Measurements from ENCODE around the gene OPRL1.

The OPRL1 gene

DNA sequence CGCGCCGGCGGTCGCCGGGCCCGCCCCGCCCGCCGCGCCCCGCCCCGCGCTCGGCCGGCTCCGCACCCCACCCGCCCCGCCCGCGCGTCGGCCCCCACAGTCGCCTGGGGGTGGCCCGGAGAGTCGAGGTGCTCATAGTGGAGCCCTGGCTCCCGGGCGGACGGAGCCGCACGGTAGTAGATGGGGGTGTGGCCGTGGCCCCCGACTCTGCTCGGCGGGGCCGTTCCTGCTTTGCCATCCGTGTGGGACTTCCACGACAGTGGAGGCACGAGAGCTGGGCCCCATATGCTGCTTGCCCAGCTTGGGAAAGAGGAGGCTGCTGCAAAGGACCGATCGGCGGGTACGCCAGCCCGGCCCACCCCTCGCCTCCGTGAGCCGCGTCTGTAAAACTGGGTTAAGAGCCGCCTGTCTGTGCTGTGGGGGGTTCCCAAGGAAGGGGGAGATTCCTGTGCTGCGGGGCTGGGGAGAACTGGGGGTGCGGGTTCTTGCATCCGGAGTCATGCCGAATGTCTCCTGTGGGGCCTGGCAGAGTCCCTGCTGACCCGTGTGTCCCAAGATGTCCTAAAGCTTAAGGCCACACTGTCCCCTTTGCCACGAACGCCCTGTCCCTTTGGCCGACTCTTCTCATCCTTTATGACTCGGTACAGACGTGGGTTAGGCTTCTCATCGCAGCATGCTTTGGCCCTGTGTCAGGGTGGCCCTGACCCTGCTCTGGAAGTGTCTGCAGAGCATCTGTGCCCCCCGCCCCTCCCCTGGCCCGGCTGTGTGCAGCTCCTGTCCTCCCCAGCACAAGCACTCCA, at the start of gene OPRL1:
TSS of gene OPRL1 (plus strand) at position 70 of the 800 bp plus-strand sequence. CDS start 12,639 bp downstream, outside the sequence.
- DNase-seq: no peak

DNA sequence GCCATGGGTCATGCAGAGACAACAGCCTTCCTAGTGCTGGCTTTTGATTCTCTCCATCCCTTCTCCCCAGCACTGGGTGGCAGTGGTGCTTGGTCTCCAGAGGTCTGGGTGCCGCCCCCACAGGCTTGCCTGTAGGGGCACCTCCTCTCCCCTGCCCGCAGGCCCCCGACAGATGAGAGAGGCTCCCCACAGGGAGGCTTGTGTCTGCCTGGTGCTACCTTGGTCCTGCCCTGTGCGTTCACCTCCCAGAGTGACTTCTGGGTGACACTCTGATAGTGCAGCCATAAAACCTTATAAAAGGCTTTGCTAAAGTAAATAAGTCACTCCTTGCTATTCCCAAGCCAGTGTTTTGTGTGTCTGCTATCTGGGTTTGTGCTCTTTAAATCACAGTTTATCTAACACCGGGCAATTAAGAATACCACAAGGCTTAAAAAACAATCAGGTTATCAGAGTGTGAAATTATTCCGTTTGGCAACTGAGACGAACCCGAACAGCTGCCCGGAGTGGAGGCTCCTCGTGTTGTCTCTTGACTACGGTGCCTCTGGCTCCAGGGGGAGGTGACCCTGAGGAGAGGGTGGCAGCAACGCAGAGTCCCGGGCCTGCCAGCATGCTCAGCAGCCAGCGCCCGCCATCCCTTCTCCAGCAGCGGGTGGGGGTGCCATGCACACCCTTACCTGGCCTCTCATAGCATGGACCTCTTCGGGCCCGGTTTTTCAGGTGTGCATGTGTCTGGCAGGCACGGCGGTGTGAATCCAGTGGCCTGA, 49.3 kb upstream of the OPRL1 start:
- DNase-seq: no peak

DNA sequence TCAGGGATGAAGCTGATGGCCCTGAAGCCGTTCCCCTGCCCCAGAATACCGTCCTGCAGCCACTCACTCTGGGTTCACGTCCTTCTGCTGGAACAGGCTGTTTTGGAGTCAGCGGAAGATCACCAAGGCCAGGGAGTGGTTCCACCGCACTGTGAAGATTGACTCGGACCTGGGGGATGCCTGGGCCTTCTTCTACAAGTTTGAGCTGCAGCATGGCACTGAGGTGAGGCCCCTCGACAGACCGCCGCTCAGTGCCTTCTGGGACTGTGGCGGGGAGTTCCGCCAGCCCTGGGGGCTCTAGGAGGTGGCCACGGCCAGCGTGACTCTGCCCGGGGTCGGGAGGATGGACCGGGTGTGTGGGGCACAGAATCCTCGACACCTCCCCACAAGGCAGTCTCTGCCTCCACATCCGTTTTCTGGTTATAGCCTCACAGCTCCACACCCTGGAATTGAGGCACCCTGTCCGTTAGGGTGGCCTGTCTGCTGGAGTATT, 48.0 kb upstream of the OPRL1 start:
- DNase-seq: no peak

DNA sequence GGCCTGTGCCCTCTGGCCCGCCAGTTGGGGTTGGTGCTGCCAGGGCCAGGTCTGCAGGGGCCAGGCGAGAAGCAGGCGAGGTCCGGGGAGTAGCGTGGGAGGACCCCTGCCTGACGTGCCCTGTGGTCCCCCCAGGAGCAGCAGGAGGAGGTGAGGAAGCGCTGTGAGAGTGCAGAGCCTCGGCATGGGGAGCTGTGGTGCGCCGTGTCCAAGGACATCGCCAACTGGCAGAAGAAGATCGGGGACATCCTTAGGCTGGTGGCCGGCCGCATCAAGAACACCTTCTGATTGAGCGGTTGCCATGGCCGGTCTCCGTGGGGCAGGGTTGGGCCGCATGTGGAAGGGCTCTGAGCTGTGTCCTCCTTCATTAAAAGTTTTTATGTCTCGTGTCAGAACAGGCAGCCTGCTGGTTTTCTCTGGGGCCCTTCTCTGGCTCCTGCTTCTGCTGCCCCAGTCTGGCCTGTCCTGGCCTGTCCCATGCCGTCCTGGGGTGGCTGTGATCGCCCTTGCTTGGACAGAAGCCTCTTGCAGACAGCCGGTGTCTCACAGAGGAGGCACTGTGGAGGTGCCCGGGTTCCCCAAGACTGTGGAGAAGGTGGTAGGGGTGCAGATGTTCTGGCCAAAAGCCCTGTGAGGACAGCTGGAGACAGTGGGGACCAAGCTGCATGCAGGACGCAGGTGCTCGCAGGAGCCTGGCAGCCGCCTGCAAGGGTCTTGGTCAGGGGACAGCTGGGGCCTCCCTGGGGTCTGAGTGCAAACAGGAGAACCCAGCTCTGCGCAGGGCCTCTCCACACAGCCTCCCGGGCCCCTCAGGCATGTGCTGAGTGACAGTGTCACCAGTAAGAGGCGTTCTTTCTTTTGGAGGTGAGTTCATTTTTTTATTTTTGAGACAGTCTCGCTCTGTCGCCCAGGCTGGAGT, 46.9 kb upstream of the OPRL1 start:
- no peak for DNase-seq

DNA sequence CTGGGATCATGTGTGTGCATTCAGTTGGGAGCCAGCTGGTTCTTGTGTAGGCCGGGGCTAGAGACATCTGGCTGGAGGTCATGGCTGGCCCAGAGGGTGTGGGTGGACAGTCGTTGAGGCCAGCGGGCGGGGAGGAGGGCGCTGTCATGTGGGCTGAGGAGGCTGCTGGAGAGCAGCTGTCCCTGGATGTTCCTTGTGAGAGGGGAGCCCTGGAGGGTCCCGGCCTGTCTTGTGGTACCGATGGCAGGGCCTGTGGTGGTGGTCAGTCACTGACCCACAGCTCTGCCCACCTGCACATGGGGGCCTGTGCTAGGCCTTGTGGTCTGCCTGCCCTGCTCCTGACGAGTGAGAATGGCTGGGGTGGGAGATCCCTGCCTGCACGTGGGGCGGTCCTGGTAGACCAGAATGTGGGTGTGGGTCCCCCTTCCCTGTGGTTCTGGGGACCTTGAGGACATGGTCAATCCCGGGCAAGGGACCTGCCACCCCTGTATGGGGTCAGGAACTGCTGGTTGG, 45.8 kb upstream of the OPRL1 start:
- DNase-seq: no peak

DNA sequence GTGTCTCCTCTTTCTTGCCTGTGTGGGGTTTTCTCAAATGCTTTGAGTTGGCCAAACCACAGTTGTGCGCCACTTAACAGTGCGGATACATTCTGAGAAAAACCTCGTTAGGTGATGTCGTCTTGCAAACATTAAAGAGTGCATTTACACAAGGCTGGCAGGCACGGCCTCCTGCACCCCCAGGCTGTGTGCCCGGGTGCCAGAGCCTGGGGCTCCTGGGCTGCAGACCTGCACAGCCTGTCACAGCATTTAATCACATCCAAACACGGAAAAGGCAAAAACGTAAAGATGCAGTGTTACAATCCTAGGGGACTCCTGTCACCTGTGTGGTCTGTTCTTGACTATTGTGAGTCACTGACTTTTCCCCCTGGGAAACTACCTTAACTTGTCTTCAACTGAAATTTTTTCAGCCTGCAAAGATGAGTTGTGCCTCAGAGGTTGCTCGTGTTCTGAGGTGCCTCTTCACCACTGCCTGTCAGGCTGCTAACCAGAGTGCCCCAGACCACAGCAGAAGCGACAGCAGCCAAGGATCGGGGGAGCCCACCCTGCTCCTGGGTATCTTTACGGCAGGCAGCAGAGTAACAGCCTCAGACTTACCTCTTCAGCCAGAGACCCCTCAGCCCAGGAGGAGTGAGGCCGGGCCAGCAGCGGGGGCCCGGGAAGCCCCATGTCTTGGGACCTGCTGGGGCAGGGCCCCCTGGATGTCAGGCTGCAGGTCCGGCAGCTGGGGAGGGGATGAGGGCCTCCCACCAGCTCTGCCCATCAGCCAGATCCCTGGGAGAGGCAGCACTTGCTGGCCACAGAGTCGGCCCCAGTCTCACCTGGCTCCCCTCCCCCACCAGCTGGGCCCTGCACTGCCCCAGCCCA, 44.6 kb upstream of the OPRL1 start:
- no peak for DNase-seq

DNA sequence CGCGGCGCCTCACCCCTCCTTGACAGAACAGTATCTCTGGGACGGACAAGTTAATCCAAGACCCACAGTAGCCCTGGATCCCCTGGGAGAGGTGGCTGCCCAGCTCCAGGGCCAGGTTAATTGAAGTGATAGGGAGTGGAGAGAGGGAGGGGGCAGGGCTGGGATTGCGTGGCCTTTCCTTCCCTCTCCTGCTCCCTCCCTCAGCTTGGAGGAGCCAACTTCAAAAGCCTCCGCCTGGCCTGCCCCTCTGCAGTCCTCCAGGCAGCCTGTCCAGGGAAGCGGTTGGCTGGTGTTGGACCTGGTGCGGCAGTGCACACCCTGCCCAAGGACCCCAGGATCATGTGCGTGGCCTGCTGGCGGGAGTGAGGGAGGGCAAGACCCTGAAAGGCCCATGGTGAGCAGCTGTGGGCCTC, 43.9 kb upstream of the OPRL1 start, which contains the start of gene C20orf204:
TSS of gene C20orf204 (plus strand) at position 250 of the 413 bp plus-strand sequence. CDS start at position 392, 142 bp downstream.
- DNase-seq: no peak

DNA sequence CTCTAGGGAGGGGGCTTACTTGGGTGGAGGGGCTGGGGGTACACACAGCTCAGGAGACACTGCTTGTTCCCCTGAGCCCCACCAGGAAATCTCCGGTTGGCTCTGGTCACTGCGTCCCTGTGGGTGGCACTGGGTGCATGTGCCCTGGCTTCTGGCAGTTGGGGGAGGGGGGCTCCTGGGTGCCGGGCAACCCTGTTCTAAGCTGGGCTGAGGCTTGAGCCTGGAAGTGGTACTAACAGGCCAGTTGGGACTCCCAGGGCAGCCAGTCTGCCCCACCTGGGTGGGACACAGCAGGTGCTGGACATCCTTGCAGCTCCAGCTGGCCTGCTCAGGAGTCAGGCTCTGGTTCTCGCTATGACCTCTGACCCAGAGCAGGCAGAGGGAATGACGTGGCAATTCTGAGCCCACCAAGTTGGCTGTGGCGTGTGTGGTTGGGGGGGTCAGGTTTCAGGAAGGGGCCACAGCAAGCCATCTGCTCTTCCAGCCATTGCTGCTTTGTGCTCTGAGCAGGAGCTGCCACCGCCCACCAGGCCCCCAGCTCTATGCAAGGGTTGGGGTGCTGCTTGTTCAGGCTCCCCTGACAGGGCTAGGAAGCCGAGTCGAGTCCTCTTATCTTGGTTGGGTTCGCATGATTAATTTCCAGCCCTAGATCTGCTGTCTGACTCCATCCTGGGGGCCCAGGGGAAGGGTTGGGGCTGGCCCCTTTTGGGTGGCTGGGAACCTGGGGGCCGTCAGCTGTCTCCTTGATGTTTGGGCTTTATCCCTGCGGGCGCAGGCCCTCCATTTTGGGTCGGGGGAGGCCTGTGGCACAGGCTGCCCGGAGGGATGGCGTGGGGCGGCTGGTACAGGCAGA, 43.3 kb upstream of the OPRL1 start:
- no peak for DNase-seq

DNA sequence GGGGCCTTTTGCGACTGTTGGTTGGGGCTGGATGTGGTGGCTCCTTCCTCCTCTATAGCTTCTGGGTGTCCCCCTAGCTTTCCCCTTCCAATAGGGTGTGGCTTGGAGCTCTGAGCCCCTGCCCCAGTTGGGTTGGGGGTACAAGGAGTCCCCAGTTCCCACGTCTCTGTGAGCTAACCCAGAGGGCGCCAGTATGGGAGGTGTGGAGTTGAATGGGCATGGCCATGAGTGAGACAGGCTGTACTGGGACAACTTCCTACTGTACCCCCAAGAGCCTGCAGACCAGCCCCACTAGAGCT, 42.7 kb upstream of the OPRL1 start:
- no peak for DNase-seq

DNA sequence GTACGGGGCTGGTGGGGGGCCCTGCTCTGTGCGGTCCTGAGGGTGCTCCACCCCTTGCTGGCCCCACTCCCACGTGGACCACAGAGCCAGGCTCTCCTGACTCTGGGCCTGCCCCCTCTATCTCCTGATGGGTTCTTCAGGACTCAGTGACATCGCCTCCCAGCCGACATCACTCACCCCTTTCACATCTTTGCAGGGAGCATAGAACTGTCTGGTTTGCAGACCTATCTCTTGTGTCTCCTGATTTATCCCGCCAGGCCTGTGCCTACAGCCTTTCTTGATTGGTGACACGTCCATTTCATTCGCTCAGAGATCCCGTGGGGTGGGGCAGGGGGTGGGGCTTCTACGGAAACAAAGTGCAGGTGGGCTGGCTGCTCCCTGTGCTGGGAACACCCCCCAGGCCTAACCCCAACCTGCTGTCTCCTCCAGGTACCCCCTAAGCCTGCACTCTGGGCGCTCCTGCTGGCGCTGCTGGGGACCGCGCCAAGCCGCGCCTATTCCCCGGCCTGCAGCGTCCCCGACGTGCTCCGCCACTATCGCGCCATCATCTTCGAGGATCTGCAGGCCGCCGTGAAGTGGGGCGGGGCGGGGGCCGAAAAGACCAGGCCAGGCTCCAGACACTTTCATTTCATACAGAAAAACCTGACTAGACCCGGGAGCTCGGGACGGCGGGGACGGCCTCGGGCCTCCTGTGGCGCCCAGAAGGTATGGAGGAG, 42.2 kb upstream of the OPRL1 start:
- no peak for DNase-seq

DNA sequence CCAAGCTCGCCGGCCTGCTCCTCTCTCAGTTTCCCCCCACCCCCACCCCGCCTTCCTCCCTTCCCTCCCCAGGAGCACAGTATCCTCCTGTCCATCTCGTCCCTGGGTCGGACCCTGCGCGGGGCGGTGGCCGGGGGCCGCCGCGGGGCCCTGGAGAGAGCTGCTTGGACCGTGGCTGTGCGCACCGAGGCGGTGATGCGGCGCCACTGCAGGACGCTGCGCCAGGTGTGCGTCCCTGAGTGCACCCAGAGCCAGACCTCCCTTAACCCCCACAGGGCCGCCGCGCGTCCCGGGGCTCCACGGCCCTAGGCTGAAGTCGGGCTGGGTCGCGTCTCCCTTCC, 41.7 kb upstream of the OPRL1 start:
- no peak for DNase-seq

DNA sequence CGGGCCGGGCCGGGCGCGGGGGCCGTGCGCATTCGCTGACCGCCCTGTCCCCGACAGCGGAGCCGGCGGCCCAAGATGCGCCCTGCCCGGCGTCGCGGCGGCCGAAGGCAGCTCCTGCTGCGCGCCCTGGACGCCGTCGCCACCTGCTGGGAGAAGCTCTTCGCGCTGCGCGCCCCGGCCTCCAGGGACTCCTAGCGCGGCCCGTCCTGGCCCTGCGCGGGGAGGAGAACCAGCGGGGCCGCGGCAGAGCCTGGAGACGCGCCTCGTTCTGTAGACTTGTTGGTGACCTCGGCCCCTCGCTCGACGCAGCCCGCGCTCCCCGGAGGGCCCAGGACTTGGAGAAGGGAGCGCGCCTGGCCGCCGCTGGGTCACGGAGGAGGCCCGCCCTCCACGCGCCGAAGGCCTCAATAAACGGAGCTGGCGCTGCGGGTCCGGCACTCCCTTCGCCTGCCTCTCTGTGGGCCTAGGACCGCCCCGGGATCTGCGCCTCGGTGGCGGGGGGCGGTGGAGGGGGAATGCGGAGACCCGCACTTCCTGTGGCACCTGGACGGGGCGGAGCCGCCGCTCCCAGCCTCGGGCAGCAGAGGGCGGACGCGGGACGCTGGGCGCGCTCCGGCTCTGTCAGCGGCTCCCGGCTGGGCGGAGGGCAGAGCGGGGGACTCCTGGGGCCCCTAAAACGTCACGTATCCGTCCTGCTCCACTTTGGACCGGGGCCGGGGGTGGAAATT, 41.2 kb upstream of the OPRL1 start:
- peak; percentile 36 for DNase-seq

DNA sequence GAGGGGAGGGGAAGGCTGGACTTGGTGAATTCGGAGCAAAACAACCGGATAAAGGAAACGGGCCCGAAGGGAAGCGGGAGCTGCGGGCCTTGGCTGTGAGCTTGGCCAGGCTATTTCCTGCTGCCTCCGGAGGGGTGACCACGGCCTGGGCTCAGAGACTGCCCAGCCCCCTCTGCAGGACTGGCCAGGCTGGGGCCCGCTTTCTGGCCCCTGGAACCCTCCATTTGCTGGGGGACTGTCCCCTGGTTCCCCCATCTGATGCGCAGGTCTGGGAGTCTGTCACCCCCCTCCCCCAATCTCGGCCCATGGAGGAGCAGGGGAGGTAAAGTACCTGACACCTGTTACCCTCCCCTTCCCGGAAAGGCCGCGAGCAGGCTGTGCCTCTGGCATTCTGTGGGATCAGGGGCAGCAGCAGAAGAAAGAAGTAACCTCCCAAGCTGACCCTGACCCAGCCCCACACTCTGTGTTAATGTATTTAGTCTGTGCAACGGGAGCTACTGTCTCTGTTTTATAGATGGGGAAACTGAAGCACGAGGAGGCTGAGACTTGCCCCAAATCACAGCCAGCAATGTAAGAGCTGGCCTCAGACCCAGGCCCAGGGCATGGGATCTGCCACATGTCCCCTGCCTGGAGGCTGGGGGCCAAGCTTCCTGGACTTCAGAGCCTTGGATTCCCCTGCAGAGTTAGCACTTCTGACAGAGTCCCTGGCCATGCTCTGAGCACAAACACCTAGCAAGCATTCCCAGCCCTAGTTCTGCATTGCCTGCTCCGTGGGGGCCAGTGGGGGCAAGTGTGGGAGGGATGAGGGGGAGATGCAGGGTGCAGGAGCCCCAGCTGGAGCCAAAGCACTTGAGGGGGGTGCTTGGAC, 40.4 kb upstream of the OPRL1 start:
- no peak for DNase-seq

DNA sequence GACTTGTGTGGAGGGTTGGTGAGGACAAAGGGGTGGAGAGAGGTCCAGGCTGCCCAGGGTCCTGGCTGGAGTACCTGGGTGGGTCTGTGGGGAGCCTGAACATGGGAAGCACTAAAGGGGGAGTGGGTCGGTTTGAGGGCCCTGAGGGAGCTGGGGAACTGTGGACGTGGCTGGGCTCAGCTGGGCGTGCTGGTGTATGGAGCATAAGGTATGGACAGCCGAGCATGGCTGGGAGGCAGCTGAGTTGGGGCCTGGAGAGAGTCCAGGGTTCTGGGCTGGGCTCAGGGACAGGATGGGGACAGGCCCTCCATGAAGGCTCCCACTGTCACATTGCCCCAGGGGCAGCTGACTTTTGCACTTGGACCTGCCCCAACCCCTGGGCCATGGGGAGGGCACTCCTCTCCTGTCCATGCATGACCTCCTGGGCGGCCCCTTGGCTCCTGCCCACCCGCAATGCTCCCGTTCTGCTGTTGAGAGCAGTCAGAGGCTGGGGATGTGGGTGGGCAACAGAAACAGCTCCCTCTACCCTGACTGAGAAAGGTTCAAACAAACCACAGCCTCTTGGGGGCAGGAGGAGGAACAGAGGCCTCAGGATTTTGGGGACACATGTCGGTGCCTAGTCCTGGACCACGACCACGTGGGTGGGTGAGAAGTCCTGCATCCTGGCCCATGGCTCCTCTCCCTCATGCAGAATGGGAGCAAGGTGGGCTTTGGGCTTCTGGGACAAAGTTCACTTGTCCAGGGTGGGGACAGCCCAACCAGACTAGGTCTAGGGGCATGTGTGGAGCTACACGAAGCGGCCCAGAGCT, 39.4 kb upstream of the OPRL1 start:
- no peak for DNase-seq

DNA sequence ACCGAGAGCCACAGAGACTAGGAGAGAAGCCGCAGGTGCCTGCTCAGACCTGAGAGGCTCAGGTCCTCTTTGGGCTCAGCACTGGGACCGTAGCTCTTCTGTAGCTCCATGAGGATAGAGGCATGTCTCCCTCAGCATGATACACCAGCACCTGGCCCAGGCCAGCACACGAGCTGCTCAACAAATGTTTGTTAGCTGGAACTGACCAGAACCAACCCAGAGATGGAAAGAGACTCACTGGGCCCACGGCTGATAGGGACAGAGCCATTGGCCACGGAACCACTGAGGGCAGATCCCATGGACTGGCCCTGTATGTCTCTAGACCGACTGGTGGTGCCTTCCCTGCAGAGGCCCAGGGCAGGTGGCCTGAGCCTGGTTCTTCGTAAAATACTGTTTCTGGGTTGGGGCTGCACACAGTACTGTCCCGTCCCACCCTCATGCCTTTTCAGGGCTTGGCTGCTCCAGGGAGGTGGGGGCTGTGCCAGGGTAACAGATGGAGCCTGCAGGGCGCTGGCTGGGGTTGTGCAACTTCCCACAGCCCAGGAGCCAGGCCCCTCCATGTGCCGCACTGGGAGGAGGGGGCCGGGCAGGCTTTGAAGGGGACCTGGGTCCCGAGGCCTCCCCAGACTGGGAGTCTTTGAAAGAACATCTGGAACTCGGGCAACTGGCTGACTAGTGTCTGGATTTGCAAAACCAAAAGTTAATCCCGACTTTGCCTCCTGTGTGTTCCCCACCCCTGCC, 38.7 kb upstream of the OPRL1 start:
- DNase-seq: no peak

DNA sequence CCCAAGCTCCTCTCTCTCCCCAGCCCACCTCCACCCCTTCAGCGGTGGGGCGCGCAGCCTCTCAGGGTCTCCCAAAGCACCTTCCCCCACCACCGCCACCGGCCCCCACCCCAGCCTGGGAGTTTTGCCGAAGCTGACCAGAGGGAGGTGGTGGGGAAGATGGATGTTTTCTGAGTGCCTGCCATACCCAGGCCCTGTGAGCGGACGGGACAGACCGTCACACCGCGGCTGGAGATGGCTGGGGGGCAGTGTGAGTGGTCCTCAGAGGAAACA, 38.2 kb upstream of the OPRL1 start:
- DNase-seq: no peak
